ENCODE measurements around the gene TANK. TPM values are rescaled to one million over a fixed set of nuclear protein-coding genes. Genes with fewer than 3 reads are reported as not detected.

The TANK gene
- total RNA-seq, 1 experiment from 2014 or later, result 24.5 TPM

GRCh38 chr2:161246281-161246680 is 86.1 kb downstream of the TANK start (continued):
- TF ChIP-seq ZNF425 (CRISPR knock-in tag; conservative IDR thresholded peaks at IDR 0.05), result no peak

- Mint-ChIP-seq H3K27ac (no peak overlapping the region), H3K27me3 (ENCODE audit: low read depth) (peaks cover 9% of the 10 kb centered on the region), H3K36me3 (no peaks in the 10 kb centered on the region), H3K4me1 (peaks cover 29% of the 10 kb centered on the region), H3K9me3 (no peaks in the 10 kb centered on the region), H3K4me3 (no peak overlapping the region)
- ATAC-seq (peak; percentile 95), DNase-seq (ENCODE audit: low spot score) (no peak)
- ChIA-PET POLR2A (no interaction called here), CTCF (interaction anchor here (0.8 to 2.0 kb wide), 3 partner anchors 14 to 20 kb away, joined by 3 to 6 read pairs (median 3); no protein-coding TSS in a partner anchor)
- TF ChIP-seq CTCF (IDR thresholded peaks at IDR 0.05), result peak; percentile 41
- no peak for TF ChIP-seq E2F4 (CRISPR knock-in tag; IDR thresholded peaks at IDR 0.05; ENCODE audit: borderline replicate concordance, low read depth)
- TF ChIP-seq TEAD1 (CRISPR knock-in tag; IDR thresholded peaks at IDR 0.05), result peak; percentile 85; the same call in 1 of the 2 replicates
- TF ChIP-seq AR (CRISPR knock-in tag; IDR thresholded peaks at IDR 0.05), result no peak
- peak; percentile 43; the same call in 1 of the 2 replicates for TF ChIP-seq ETV6 (CRISPR knock-in tag; IDR thresholded peaks at IDR 0.05)
- no peak for TF ChIP-seq NR3C1 (CRISPR knock-in tag; conservative IDR thresholded peaks at IDR 0.05; ENCODE audit: low read depth)
Measured at GRCh38 chr2:161250864-161251436, 90.7 kb downstream of the TANK start.

- ChIA-PET POLR2A (no interaction called here), CTCF (no interaction called here)
- H3K36me3 Mint-ChIP-seq, result no peaks in the 10 kb centered on the region
- H3K4me3 Mint-ChIP-seq, result no peak overlapping the region
- no peak for ATAC-seq
- no peaks in the 10 kb centered on the region for H3K9me3 Mint-ChIP-seq
- H3K27me3 Mint-ChIP-seq (ENCODE audit: low read depth), result no peaks in the 10 kb centered on the region
- TF ChIP-seq NFE2L1 (CRISPR knock-in tag; IDR thresholded peaks at IDR 0.05), result no peak
- no peak for TF ChIP-seq GRHL2 (CRISPR knock-in tag; IDR thresholded peaks at IDR 0.05; ENCODE audit: insufficient replicate concordance, severe bottlenecking)
- no peak for TF ChIP-seq STAT6 (CRISPR knock-in tag; conservative IDR thresholded peaks at IDR 0.05; ENCODE audit: low read depth)
- TF ChIP-seq MYBL2 (CRISPR knock-in tag; IDR thresholded peaks at IDR 0.05), result no peak
- no peak for TF ChIP-seq CDX4 (CRISPR knock-in tag; IDR thresholded peaks at IDR 0.05; ENCODE audit: borderline replicate concordance)
- DNase-seq (ENCODE audit: low spot score), result no peak
- H3K4me1 Mint-ChIP-seq, result no peaks in the 10 kb centered on the region
- no peak overlapping the region; the same call in 1 of the 2 replicates for H3K27ac Mint-ChIP-seq
Measured at GRCh38 chr2:161257123-161257952, 97.1 kb downstream of the TANK start.

Measured in WTC11 (cell line).